ENCODE measurements around the gene RPS14.
"Not testable (repeated sequence)": the region's sequence is repeated elsewhere in the genome, so short reads cannot be mapped to it uniquely, and the experiment has no call there.

The RPS14 gene

GRCh38 chr5:150413902-150414790, 35.4 kb downstream of the RPS14 start:
- DNase-seq (ENCODE audit: low spot score); FAIRE-seq: not testable (repeated sequence)

GRCh38 chr5:150413176-150413901, 36.2 kb downstream of the RPS14 start:
- FAIRE-seq (no peak), DNase-seq (ENCODE audit: low spot score) (no peak)

GRCh38 chr5:150412319-150413175, 37.0 kb downstream of the RPS14 start, which contains the start of gene CD74:
TSS of gene CD74 (minus strand) at chr5:150412910. CDS start at chr5:150412749, 161 bp downstream.
- no peak for FAIRE-seq
- peak; percentile 56 for DNase-seq (ENCODE audit: low spot score)

- DNase-seq (ENCODE audit: low spot score) (no peak), FAIRE-seq (no peak)
Observed at GRCh38 chr5:150411245-150411979, 38.1 kb downstream of the RPS14 start.

- DNase-seq (ENCODE audit: low spot score) (peak; percentile 18), FAIRE-seq (no peak)
Observed at GRCh38 chr5:150410524-150411244, 38.9 kb downstream of the RPS14 start.

- DNase-seq (ENCODE audit: low spot score) (peak; percentile 75), FAIRE-seq (peak; percentile 58)
Observed at GRCh38 chr5:150409638-150410523, 39.7 kb downstream of the RPS14 start.

GRCh38 chr5:150408231-150408943, 41.2 kb downstream of the RPS14 start:
- no peak for FAIRE-seq

GRCh38 chr5:150407096-150407720, 42.3 kb downstream of the RPS14 start:
- FAIRE-seq (no peak), DNase-seq (ENCODE audit: low spot score) (no peak)

More at GRCh38 chr5:150408231-150408943, 41.2 kb downstream of the RPS14 start:
- DNase-seq (ENCODE audit: low spot score) = no peak

GRCh38 chr5:150406723-150407095, 42.8 kb downstream of the RPS14 start:
- no peak for DNase-seq (ENCODE audit: low spot score)
- no peak for FAIRE-seq

GRCh38 chr5:150406103-150406722, 43.3 kb downstream of the RPS14 start:
- no peak for FAIRE-seq
- no peak for DNase-seq (ENCODE audit: low spot score)

- no peak for FAIRE-seq
- DNase-seq (ENCODE audit: low spot score) = no peak
Observed at GRCh38 chr5:150404941-150405816, 44.4 kb downstream of the RPS14 start.

- no peak for FAIRE-seq
Observed at GRCh38 chr5:150404535-150404934, 45.0 kb downstream of the RPS14 start.

GRCh38 chr5:150404121-150404520, 45.4 kb downstream of the RPS14 start:
- DNase-seq (ENCODE audit: low spot score) = no peak
- no peak for FAIRE-seq

More at GRCh38 chr5:150404535-150404934, 45.0 kb downstream of the RPS14 start:
- no peak for DNase-seq (ENCODE audit: low spot score)

- FAIRE-seq (no peak), DNase-seq (ENCODE audit: low spot score) (no peak)
Observed at GRCh38 chr5:150402901-150403342, 46.6 kb downstream of the RPS14 start.

- FAIRE-seq = no peak
- DNase-seq (ENCODE audit: low spot score) = no peak
Observed at GRCh38 chr5:150402229-150402773, 47.2 kb downstream of the RPS14 start.
